HPDE6-E6E7 (cell line): Measurements from ENCODE around the gene MYO15A.

ENCODE experiments used
- DNase-seq: peaks from one replicate; pipeline ENCODE4 v3.0.0; 2011; ENCODE audit warnings: missing footprints; ENCODE audit errors: extremely low spot score

Gene MYO15A

GRCh38 chr17:18159551-18160120, 51.1 kb downstream of the MYO15A start:
- no peak for DNase-seq

GRCh38 chr17:18160128-18160856, 51.7 kb downstream of the MYO15A start:
- no peak for DNase-seq

GRCh38 chr17:18161207-18162145, 52.9 kb downstream of the MYO15A start:
- DNase-seq: no peak

GRCh38 chr17:18163547-18163946, 55.0 kb downstream of the MYO15A start:
- DNase-seq: no peak

GRCh38 chr17:18166894-18167293, 58.3 kb downstream of the MYO15A start:
- no peak for DNase-seq

- no peak for DNase-seq
Observed at GRCh38 chr17:18167421-18167820, 58.9 kb downstream of the MYO15A start.

- DNase-seq: no peak
Observed at GRCh38 chr17:18172531-18173278, 64.1 kb downstream of the MYO15A start.

GRCh38 chr17:18173740-18174139, 65.2 kb downstream of the MYO15A start:
- no peak for DNase-seq

- DNase-seq: no peak
Observed at GRCh38 chr17:18176176-18176575, 67.6 kb downstream of the MYO15A start.

- no peak for DNase-seq
Observed at GRCh38 chr17:18177133-18177532, 68.6 kb downstream of the MYO15A start.

- no peak for DNase-seq
Observed at GRCh38 chr17:18177722-18178121, 69.2 kb downstream of the MYO15A start.

GRCh38 chr17:18179196-18179595, 70.6 kb downstream of the MYO15A start:
- no peak for DNase-seq

GRCh38 chr17:18179804-18180203, 71.2 kb downstream of the MYO15A start:
- no peak for DNase-seq

- DNase-seq: no peak
Observed at GRCh38 chr17:18181358-18181757, 72.8 kb downstream of the MYO15A start.

- DNase-seq: no peak
Observed at GRCh38 chr17:18182110-18182977, 73.8 kb downstream of the MYO15A start.

GRCh38 chr17:18182978-18183333, 74.4 kb downstream of the MYO15A start:
- no peak for DNase-seq

GRCh38 chr17:18183334-18184142, 75.0 kb downstream of the MYO15A start, which contains the start of gene ALKBH5:
ALKBH5 (plus strand) TSS chr17:18183828; CDS start chr17:18184244, 416 bp downstream.
- DNase-seq: peak; percentile 98

- no peak for DNase-seq
Observed at GRCh38 chr17:18184143-18185031, 75.8 kb downstream of the MYO15A start.

- no peak for DNase-seq
Observed at GRCh38 chr17:18185391-18185790, 76.8 kb downstream of the MYO15A start.
